ENCODE results near the gene CEP135.
"Not testable (repeated sequence)": the region's sequence is repeated elsewhere in the genome, so short reads cannot be mapped to it uniquely, and the experiment has no call there.

Gene CEP135

GRCh38 chr4:55947254-55947882, 1.4 kb upstream of the CEP135 start:
- DNase-seq (ENCODE audit: low spot score): peak; percentile 26

GRCh38 chr4:55947912-55948725, 626 bp upstream of the CEP135 start:
- peak; percentile 94 for DNase-seq (ENCODE audit: low spot score)

GRCh38 chr4:55949482-55949802, 697 bp downstream of the CEP135 start:
- DNase-seq (ENCODE audit: low spot score): no peak

- no peak for DNase-seq (ENCODE audit: low spot score)
Measured at GRCh38 chr4:55951191-55951922, 2.6 kb downstream of the CEP135 start.

GRCh38 chr4:55955710-55956109, 7.0 kb downstream of the CEP135 start:
- DNase-seq (ENCODE audit: low spot score): no peak

- no peak for DNase-seq (ENCODE audit: low spot score)
Measured at GRCh38 chr4:55959655-55960054, 10.9 kb downstream of the CEP135 start.

- no peak for DNase-seq (ENCODE audit: low spot score)
Measured at GRCh38 chr4:55964046-55964445, 15.3 kb downstream of the CEP135 start.

GRCh38 chr4:55965585-55965984, 16.8 kb downstream of the CEP135 start:
- DNase-seq (ENCODE audit: low spot score): no peak

GRCh38 chr4:55966324-55966723, 17.6 kb downstream of the CEP135 start:
- DNase-seq (ENCODE audit: low spot score): not testable (repeated sequence)

GRCh38 chr4:55967376-55967775, 18.6 kb downstream of the CEP135 start:
- DNase-seq (ENCODE audit: low spot score): no peak

GRCh38 chr4:55973650-55974049, 24.9 kb downstream of the CEP135 start:
- no peak for DNase-seq (ENCODE audit: low spot score)

- no peak for DNase-seq (ENCODE audit: low spot score)
Measured at GRCh38 chr4:55977811-55978210, 29.1 kb downstream of the CEP135 start.

GRCh38 chr4:55979562-55979961, 30.8 kb downstream of the CEP135 start:
- DNase-seq (ENCODE audit: low spot score): no peak

GRCh38 chr4:55980725-55981124, 32.0 kb downstream of the CEP135 start:
- no peak for DNase-seq (ENCODE audit: low spot score)

- DNase-seq (ENCODE audit: low spot score): no peak
Measured at GRCh38 chr4:55982976-55983375, 34.2 kb downstream of the CEP135 start.

GRCh38 chr4:55989766-55990165, 41.0 kb downstream of the CEP135 start:
- DNase-seq (ENCODE audit: low spot score): no peak

- DNase-seq (ENCODE audit: low spot score): no peak
Measured at GRCh38 chr4:55993994-55994663, 45.4 kb downstream of the CEP135 start.

- no peak for DNase-seq (ENCODE audit: low spot score)
Measured at GRCh38 chr4:55996646-55997045, 47.9 kb downstream of the CEP135 start.

GRCh38 chr4:56003606-56004005, 54.9 kb downstream of the CEP135 start:
- DNase-seq (ENCODE audit: low spot score): no peak

- no peak for DNase-seq (ENCODE audit: low spot score)
Measured at GRCh38 chr4:56004235-56004634, 55.5 kb downstream of the CEP135 start.

- DNase-seq (ENCODE audit: low spot score): no peak
Measured at GRCh38 chr4:56007154-56007553, 58.4 kb downstream of the CEP135 start.

- no peak for DNase-seq (ENCODE audit: low spot score)
Measured at GRCh38 chr4:56008206-56008605, 59.5 kb downstream of the CEP135 start.

- peak; percentile 82 for DNase-seq (ENCODE audit: low spot score)
Measured at GRCh38 chr4:56026596-56026995, 77.9 kb downstream of the CEP135 start.

Measured in kidney capillary endothelial cell (primary cell).